GM23248 (cell line): ENCODE data around the gene PLPPR3. TPM values are rescaled to one million over a fixed set of nuclear protein-coding genes. Genes with fewer than 3 reads are reported as not detected.

Experiments used
- DNase-seq: peaks from one replicate; pipeline ENCODE4 v3.0.0-alpha.2; 2015
- H2AFZ ChIP-seq: fragments of 200-600 bp; sonication (generic); 2 replicates; pipeline ENCODE4 v1.6.1; 2016; ENCODE audit warnings: antibody characterized with exemption
- H3F3A ChIP-seq: fragments of 200-600 bp; sonication (generic); 2 replicates; pipeline ENCODE4 v1.6.1; 2016; ENCODE audit warnings: mild to moderate bottlenecking, antibody characterized with exemption, mixed run types; ENCODE audit not compliant: insufficient read depth
- H3K27ac ChIP-seq: fragments of 200-600 bp; sonication (generic); 2 replicates; pipeline ENCODE4 v1.5.1; 2016; ENCODE audit warnings: mild to moderate bottlenecking
- H3K27me3 ChIP-seq: fragments of 200-600 bp; sonication (generic); replicated peaks from 2 replicates; pipeline ENCODE4 v1.6.1; 2016; ENCODE audit warnings: mild to moderate bottlenecking; ENCODE audit not compliant: insufficient read depth
- H3K36me3 ChIP-seq: fragments of 200-600 bp; sonication (generic); 2 replicates; pipeline ENCODE4 v1.6.1; 2016; ENCODE audit warnings: low read depth, mild to moderate bottlenecking
- H3K4me1 ChIP-seq: fragments of 200-600 bp; sonication (generic); 2 replicates; pipeline ENCODE4 v1.6.1; 2016; ENCODE audit warnings: mild to moderate bottlenecking; ENCODE audit not compliant: insufficient read depth
- H3K4me2 ChIP-seq: fragments of 200-600 bp; sonication (generic); one replicate; pipeline ENCODE4 v1.6.1; 2016; ENCODE audit warnings: mild to moderate bottlenecking; ENCODE audit not compliant: unreplicated experiment
- H3K4me3 ChIP-seq: fragments of 200-600 bp; sonication (generic); 2 replicates; pipeline ENCODE4 v1.5.1; 2016; ENCODE audit warnings: mild to moderate bottlenecking
- H3K79me2 ChIP-seq: fragments of 200-600 bp; sonication (generic); 2 replicates; pipeline ENCODE4 v1.6.1; 2016; ENCODE audit warnings: mild to moderate bottlenecking; ENCODE audit not compliant: insufficient read depth
- H3K9ac ChIP-seq: fragments of 200-600 bp; sonication (generic); 2 replicates; pipeline ENCODE4 v1.6.1; 2016; ENCODE audit warnings: mild to moderate bottlenecking
- H3K9me2 ChIP-seq: fragments of 200-600 bp; sonication (generic); 2 replicates; pipeline ENCODE4 v1.6.1; 2016; ENCODE audit warnings: mixed run types, mild to moderate bottlenecking, moderate library complexity; ENCODE audit not compliant: insufficient read depth
- H3K9me3 ChIP-seq: fragments of 200-600 bp; sonication (generic); one replicate; pipeline ENCODE4 v1.6.1; 2017; ENCODE audit warnings: low read depth
- H4K20me1 ChIP-seq: fragments of 200-600 bp; sonication (generic); 2 replicates; pipeline ENCODE4 v1.6.0; 2016; ENCODE audit not compliant: insufficient read depth
- EZH2 ChIP-seq: fragments of 200-600 bp; sonication (generic); IDR thresholded peaks from 2 replicates; pipeline ENCODE4 v1.6.1; 2018; ENCODE audit warnings: antibody characterized with exemption, mild to moderate bottlenecking; ENCODE audit not compliant: insufficient read depth, poor library complexity, severe bottlenecking
- EZH2phosphoT487 ChIP-seq: fragments of 200-600 bp; sonication (generic); IDR thresholded peaks from 2 replicates; pipeline ENCODE4 v1.6.1; 2018; ENCODE audit warnings: antibody characterized with exemption, moderate library complexity, mild to moderate bottlenecking, low read depth; ENCODE audit not compliant: insufficient read depth
- WGBS, 2 experiments: methylation state at CpG; one replicate each; pipeline ENCODE4 v1.1.6; 2015 to 2017; ENCODE audit warnings: low lambda C conversion rate in 2 of 2, low coverage in 1 of 2; ENCODE audit errors: missing lambda C conversion rate in 2 of 2; 5-methylcytosine and 5-hydroxymethylcytosine counted together
- in situ Hi-C: fragments of 300-500 bp; cut with MboI; formaldehyde crosslinking; loops from 2 replicates; pipeline ENCODE4 v1.15.0; 2020
- polyA plus RNA-seq: library from polyadenylated mRNA; unstranded; fragments of >200 nt; fragmentation: Nextera tagmentation; extraction: Ambion mirVana; gene quantifications from 2 replicates; pipeline ENCODE4 v1.2.1, GENCODE V29; 2016
- total RNA-seq: library from RNA; depleted of rRNA; stranded (reverse); fragments of >200 nt; shearing (Covaris generic); gene quantifications from 2 replicates; pipeline ENCODE4 v1.2.3, GENCODE V29; 2014

Gene PLPPR3
- total and polyA plus RNA-seq, 2 experiments from 2014 or later: 0.32 TPM; not detected in 1

DNA sequence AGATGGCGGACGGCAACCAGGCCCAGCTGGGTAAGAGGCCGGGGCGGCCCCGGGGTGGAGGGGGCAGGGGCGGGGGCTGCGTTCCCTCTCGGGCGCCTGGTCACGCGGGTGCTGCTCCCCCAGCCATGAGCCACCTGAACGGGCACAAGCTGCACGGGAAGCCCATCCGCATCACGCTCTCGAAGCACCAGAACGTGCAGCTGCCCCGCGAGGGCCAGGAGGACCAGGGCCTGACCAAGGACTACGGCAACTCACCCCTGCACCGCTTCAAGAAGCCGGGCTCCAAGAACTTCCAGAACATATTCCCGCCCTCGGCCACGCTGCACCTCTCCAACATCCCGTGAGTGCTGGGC is 13.4 kb downstream of the PLPPR3 start:
- H3K27ac ChIP-seq: no peak overlapping the region
- H3K27me3 ChIP-seq: no peaks in the 10 kb centered on the region
- H3K4me2 ChIP-seq: no peak overlapping the region
- peaks cover 61% of the 10 kb centered on the region for H3K36me3 ChIP-seq
- H3K79me2 ChIP-seq: peaks cover 84% of the 10 kb centered on the region
- H3F3A ChIP-seq: peaks cover 22% of the 10 kb centered on the region
- DNase-seq: no peak
- H4K20me1 ChIP-seq: peaks cover 3% of the 10 kb centered on the region; the same call in 1 of the 2 replicates
- 95% methylated on average over 19 to 26 of the region's 26 CpGs for WGBS, 2 experiments
- no peak overlapping the region for H2AFZ ChIP-seq
- TF ChIP-seq EZH2phosphoT487 (no peak), EZH2 (no peak)
- no peaks in the 10 kb centered on the region for H3K9me2 ChIP-seq
- in situ Hi-C loops: no loop called here
- H3K4me3 ChIP-seq: no peak overlapping the region
- no peak overlapping the region for H3K9ac ChIP-seq
- H3K4me1 ChIP-seq: no peaks in the 10 kb centered on the region
- H3K9me3 ChIP-seq: no peaks in the 10 kb centered on the region

GRCh38 chr19:807627-808422 is 13.9 kb downstream of the PLPPR3 start:
- Histone ChIP-seq H4K20me1 (peaks cover 3% of the 10 kb centered on the region; the same call in 1 of the 2 replicates), H3K9me2 (no peaks in the 10 kb centered on the region), H3K27ac (no peak overlapping the region), H3K4me3 (no peak overlapping the region), H3K27me3 (no peaks in the 10 kb centered on the region), H3K9ac (no peak overlapping the region), H3K36me3 (peaks cover 61% of the 10 kb centered on the region), H3K4me1 (no peaks in the 10 kb centered on the region), H2AFZ (no peak overlapping the region), H3K79me2 (peaks cover 89% of the 10 kb centered on the region), H3K9me3 (no peaks in the 10 kb centered on the region), H3F3A (peaks cover 22% of the 10 kb centered on the region), H3K4me2 (no peak overlapping the region)
- no peak for TF ChIP-seq EZH2phosphoT487
- no peak for TF ChIP-seq EZH2
- in situ Hi-C loops: no loop called here
- WGBS, 2 experiments: 92% methylated on average over 44 of the region's 44 CpGs
- DNase-seq: no peak

GRCh38 chr19:806815-807421 is 14.8 kb downstream of the PLPPR3 start:
- no peaks in the 10 kb centered on the region for H3K27me3 ChIP-seq
- no peak overlapping the region for H3K4me3 ChIP-seq
- peaks cover 3% of the 10 kb centered on the region for H3K4me1 ChIP-seq
- H4K20me1 ChIP-seq: peaks cover 5% of the 10 kb centered on the region
- H3K9me3 ChIP-seq: no peaks in the 10 kb centered on the region
- H3F3A ChIP-seq: peaks cover 22% of the 10 kb centered on the region
- no peak overlapping the region for H3K9ac ChIP-seq
- H2AFZ ChIP-seq: no peak overlapping the region
- peaks cover 58% of the 10 kb centered on the region for H3K36me3 ChIP-seq
- TF ChIP-seq EZH2: no peak
- no peak for TF ChIP-seq EZH2phosphoT487
- in situ Hi-C loops: no loop called here
- 90 to 91% methylated on average over 32 to 34 of the region's 34 CpGs for WGBS, 2 experiments
- no peak for DNase-seq
- H3K79me2 ChIP-seq: peaks cover 95% of the 10 kb centered on the region
- no peak overlapping the region for H3K27ac ChIP-seq
- no peaks in the 10 kb centered on the region for H3K9me2 ChIP-seq
- no peak overlapping the region for H3K4me2 ChIP-seq

- Histone ChIP-seq H3K4me1 (peaks cover 14% of the 10 kb centered on the region), H3K79me2 (peaks cover 100% of the 10 kb centered on the region), H3K27me3 (no peaks in the 10 kb centered on the region), H3F3A (peaks cover 16% of the 10 kb centered on the region), H3K4me3 (no peak overlapping the region), H3K9ac (no peak overlapping the region), H3K9me3 (no peaks in the 10 kb centered on the region), H3K4me2 (no peak overlapping the region), H4K20me1 (peaks cover 12% of the 10 kb centered on the region), H3K36me3 (peaks cover 48% of the 10 kb centered on the region), H2AFZ (no peak overlapping the region), H3K9me2 (no peaks in the 10 kb centered on the region), H3K27ac (no peak overlapping the region)
- TF ChIP-seq EZH2phosphoT487 (no peak), EZH2 (no peak)
- 93 to 94% methylated on average over 46 to 90 of the region's 93 CpGs for WGBS, 2 experiments
- in situ Hi-C loops: no loop called here
- DNase-seq: no peak
Measured at GRCh38 chr19:805600-806550, 15.9 kb downstream of the PLPPR3 start.
